ENCODE measurements around the gene LEKR1.

DNA sequence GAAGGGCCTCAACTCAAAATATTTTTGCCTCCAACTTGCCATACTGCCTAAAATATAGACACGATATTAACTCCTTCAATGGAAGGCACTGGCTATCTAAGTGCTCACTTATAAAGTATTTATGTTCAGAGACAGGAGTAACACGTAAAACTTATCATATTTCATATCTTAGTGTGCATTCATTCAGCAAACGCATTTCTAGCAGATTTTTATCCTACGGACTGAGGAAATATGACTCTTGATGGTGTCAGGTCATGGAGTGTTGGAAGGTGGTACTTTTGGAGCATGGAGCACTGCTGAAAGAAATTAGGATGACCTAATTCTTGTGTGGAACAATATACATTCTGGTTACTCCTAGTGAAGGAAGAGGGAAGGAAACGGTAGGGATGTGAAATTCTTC is 43.8 kb upstream of the LEKR1 start:
- TF ChIP-seq EZH2 (IDR thresholded peaks at IDR 0.05) (no peak), POLR2AphosphoS5 (IDR thresholded peaks at IDR 0.05; ENCODE audit: borderline replicate concordance, low read depth, low read length) (no peak)

All from SK-N-MC (cell line).